HS-5 (cell line): Measurements from ENCODE around the gene SLCO3A1.

Source experiments
- DNase-seq: peaks from one replicate; pipeline ENCODE4 v3.0.0-alpha.2; 2012; ENCODE audit warnings: low read depth

SLCO3A1 gene

GRCh38 chr15:91966194-91966552 is 112.7 kb downstream of the SLCO3A1 start:
- no peak for DNase-seq

GRCh38 chr15:91967935-91968606 is 114.6 kb downstream of the SLCO3A1 start:
- no peak for DNase-seq

GRCh38 chr15:91968610-91969009 is 115.1 kb downstream of the SLCO3A1 start:
- DNase-seq: no peak

- DNase-seq: no peak
These were observed 116.6 kb downstream of the SLCO3A1 start for GRCh38 chr15:91970142-91970541.

GRCh38 chr15:91973481-91973880 is 120.0 kb downstream of the SLCO3A1 start:
- no peak for DNase-seq

GRCh38 chr15:91974321-91974720 is 120.8 kb downstream of the SLCO3A1 start:
- no peak for DNase-seq

GRCh38 chr15:91975241-91975978 is 121.9 kb downstream of the SLCO3A1 start:
- DNase-seq: no peak

- DNase-seq: no peak
These were observed 123.5 kb downstream of the SLCO3A1 start for GRCh38 chr15:91976966-91977365.

GRCh38 chr15:91980502-91981267 is 127.2 kb downstream of the SLCO3A1 start:
- DNase-seq: no peak

GRCh38 chr15:91981821-91982800 is 128.6 kb downstream of the SLCO3A1 start:
- DNase-seq: no peak

GRCh38 chr15:91983729-91984340 is 130.3 kb downstream of the SLCO3A1 start:
- DNase-seq: no peak

GRCh38 chr15:91985297-91985696 is 131.8 kb downstream of the SLCO3A1 start:
- no peak for DNase-seq

- DNase-seq: no peak
These were observed 134.6 kb downstream of the SLCO3A1 start for GRCh38 chr15:91988071-91988470.

GRCh38 chr15:91988655-91989054 is 135.1 kb downstream of the SLCO3A1 start:
- no peak for DNase-seq

GRCh38 chr15:91989821-91990220 is 136.3 kb downstream of the SLCO3A1 start:
- DNase-seq: no peak

- no peak for DNase-seq
These were observed 139.4 kb downstream of the SLCO3A1 start for GRCh38 chr15:91992945-91993344.

GRCh38 chr15:91995146-91995545 is 141.6 kb downstream of the SLCO3A1 start:
- no peak for DNase-seq

- DNase-seq: no peak
These were observed 143.7 kb downstream of the SLCO3A1 start for GRCh38 chr15:91997163-91997562.

GRCh38 chr15:92000709-92001108 is 147.2 kb downstream of the SLCO3A1 start:
- DNase-seq: no peak

GRCh38 chr15:92001307-92001706 is 147.8 kb downstream of the SLCO3A1 start:
- DNase-seq: no peak

GRCh38 chr15:92002666-92003065 is 149.2 kb downstream of the SLCO3A1 start:
- no peak for DNase-seq
